GM21737 (cell line): Measurements from ENCODE around the gene PPP1R2.

Source experiments
- ATAC-seq: cut with Tn5 transposase; IDR thresholded peaks from one replicate; pipeline ENCODE4 v1.9.1; 2021; ENCODE audit warnings: mild to moderate bottlenecking, moderate library complexity; ENCODE audit not compliant: unreplicated experiment

Gene PPP1R2

DNA sequence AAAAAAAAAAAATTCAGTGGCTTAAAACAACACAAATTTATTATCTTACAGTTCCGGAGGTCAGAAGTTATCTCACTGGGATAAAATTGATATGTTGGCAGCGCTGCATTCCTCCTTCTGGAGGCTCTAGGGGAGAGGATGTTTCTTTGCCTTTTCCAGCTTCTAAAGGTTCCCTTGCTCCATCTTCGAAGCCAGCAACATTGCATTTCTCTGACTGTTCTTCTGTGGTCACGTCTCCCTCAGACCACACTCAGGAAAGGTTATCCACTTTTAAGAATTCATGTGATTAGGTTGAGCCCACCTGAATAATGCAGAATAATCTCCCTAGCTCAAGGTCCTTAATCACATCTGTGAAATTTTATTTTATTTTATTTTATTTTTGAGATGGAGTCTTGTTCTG, 76.9 kb downstream of the PPP1R2 start:
- no peak for ATAC-seq
